ENCODE measurements around the gene CLDN24. TPM values are rescaled to one million over a fixed set of nuclear protein-coding genes. Genes with fewer than 3 reads are reported as not detected.

The CLDN24 gene
- total and polyA plus RNA-seq, 2 experiments from 2014 or later, result not detected

GRCh38 chr4:183347146-183347545 is 24.9 kb upstream of the CLDN24 start:
- Histone ChIP-seq H3K9me3 (ENCODE audit: low read depth) (no peaks in the 10 kb centered on the region), H3K27ac (no peak overlapping the region), H3K36me3 (no peaks in the 10 kb centered on the region), H3K4me3 (no peak overlapping the region), H3K27me3 (no peaks in the 10 kb centered on the region), H3K4me1 (ENCODE audit: low read depth) (no peaks in the 10 kb centered on the region)
- no peak for DNase-seq (ENCODE audit: low read depth in 1 of 2, low spot score in 1 of 2)
- no peak for TF ChIP-seq CTCF (IDR thresholded peaks at IDR 0.05; ENCODE audit: low read depth, low read length)

DNA sequence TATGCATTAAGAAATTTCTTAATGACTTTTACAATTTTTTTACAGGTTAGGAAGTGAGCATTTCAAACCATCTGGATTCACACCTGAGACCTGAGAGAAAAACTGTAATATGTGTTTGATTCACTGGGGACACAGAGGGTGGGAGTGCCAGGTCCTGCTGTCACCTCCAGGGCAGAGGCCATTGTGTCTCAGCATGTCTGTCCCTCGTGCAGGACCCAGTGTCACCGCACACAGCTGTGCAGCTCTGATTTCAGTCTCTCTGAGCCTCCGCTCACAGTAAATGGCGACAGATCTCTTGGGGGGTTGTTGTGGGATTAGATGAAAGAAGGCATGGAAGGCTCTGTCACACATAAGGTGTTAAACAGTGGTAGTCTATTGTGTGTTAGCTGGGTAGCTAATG is 23.0 kb upstream of the CLDN24 start:
- Histone ChIP-seq H3K36me3 (no peaks in the 10 kb centered on the region), H3K4me1 (ENCODE audit: low read depth) (no peaks in the 10 kb centered on the region), H3K27ac (no peak overlapping the region), H3K4me3 (no peak overlapping the region), H3K27me3 (no peaks in the 10 kb centered on the region), H3K9me3 (ENCODE audit: low read depth) (no peaks in the 10 kb centered on the region)
- DNase-seq (ENCODE audit: low read depth in 1 of 2, low spot score in 1 of 2), result no peak
- TF ChIP-seq CTCF (IDR thresholded peaks at IDR 0.05; ENCODE audit: low read depth, low read length), result no peak

- no peak for DNase-seq (ENCODE audit: low read depth in 1 of 2, low spot score in 1 of 2)
- no peaks in the 10 kb centered on the region for H3K4me1 ChIP-seq (ENCODE audit: low read depth)
- no peak overlapping the region for H3K27ac ChIP-seq
- no peak overlapping the region for H3K4me3 ChIP-seq
- H3K9me3 ChIP-seq (ENCODE audit: low read depth), result no peaks in the 10 kb centered on the region
- no peak for TF ChIP-seq CTCF (IDR thresholded peaks at IDR 0.05; ENCODE audit: low read depth, low read length)
- no peaks in the 10 kb centered on the region for H3K27me3 ChIP-seq
- no peaks in the 10 kb centered on the region for H3K36me3 ChIP-seq
Measured at GRCh38 chr4:183344523-183345255, 22.5 kb upstream of the CLDN24 start.

DNA sequence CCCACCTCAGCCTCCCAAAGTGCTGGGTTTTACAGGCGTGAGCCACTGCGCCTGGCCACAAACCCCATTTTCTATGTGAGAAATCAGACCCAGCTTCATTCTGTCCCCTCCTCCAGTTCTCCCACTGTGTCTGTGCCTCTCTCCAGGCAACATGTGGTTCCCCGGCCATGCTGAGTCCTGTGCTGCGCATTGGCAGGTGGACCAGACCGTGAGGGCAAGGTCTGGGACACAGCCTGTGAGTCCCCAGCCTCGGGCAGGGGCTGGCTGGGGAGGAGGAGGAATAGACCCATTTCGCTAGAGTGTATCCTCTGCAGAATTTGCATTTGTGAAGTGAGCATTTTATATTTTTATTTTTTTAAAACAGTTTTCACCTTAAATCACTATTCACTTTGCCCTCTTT is 21.5 kb upstream of the CLDN24 start:
- Histone ChIP-seq H3K36me3 (no peaks in the 10 kb centered on the region), H3K4me1 (ENCODE audit: low read depth) (no peaks in the 10 kb centered on the region), H3K27ac (no peak overlapping the region), H3K4me3 (no peak overlapping the region), H3K9me3 (ENCODE audit: low read depth) (no peaks in the 10 kb centered on the region), H3K27me3 (no peaks in the 10 kb centered on the region)
- DNase-seq (ENCODE audit: low read depth in 1 of 2, low spot score in 1 of 2), result no peak
- TF ChIP-seq CTCF (IDR thresholded peaks at IDR 0.05; ENCODE audit: low read depth, low read length), result no peak

GRCh38 chr4:183342541-183343533 is 20.6 kb upstream of the CLDN24 start:
- Histone ChIP-seq H3K4me1 (ENCODE audit: low read depth) (no peaks in the 10 kb centered on the region), H3K36me3 (no peaks in the 10 kb centered on the region), H3K27me3 (no peaks in the 10 kb centered on the region), H3K4me3 (no peak overlapping the region), H3K27ac (no peak overlapping the region), H3K9me3 (ENCODE audit: low read depth) (no peaks in the 10 kb centered on the region)
- no peak for TF ChIP-seq CTCF (IDR thresholded peaks at IDR 0.05; ENCODE audit: low read depth, low read length)
- peak in 1 of 2 donors; percentile 46 for DNase-seq (ENCODE audit: low read depth in 1 of 2, low spot score in 1 of 2)
